Lower leg skin (tissue), 4 donors: ENCODE results near the gene GDF3. TPM values are rescaled to one million over a fixed set of nuclear protein-coding genes. Genes with fewer than 3 reads are reported as not detected.
"Not testable (repeated sequence)": the region's sequence is repeated elsewhere in the genome, so short reads cannot be mapped to it uniquely, and the experiment has no call there.

Source experiments
- DNase-seq, 2 donors: peaks; one replicate each; pipeline ENCODE4 v3.0.0-alpha.2; 2019; ENCODE audit warnings: low spot score in 2 of 2
- H3K4me3 ChIP-seq: fragments of 200-600 bp; sonication (generic); 2 replicates; pipeline ENCODE4 v1.5.1; 2017; ENCODE audit warnings: mild to moderate bottlenecking, low read depth; ENCODE audit not compliant: poor library complexity, severe bottlenecking
- CTCF ChIP-seq, 3 donors: fragments of 450-650 bp; IDR thresholded peaks; one replicate each; pipeline ENCODE4 v1.5.1; 2016; ENCODE audit warnings: antibody characterized with exemption in 3 of 3, mild to moderate bottlenecking in 3 of 3, moderate library complexity in 2 of 3
- POLR2A ChIP-seq, 2 donors: fragments of 450-650 bp; IDR thresholded peaks; one replicate each; pipeline ENCODE4 v1.6.1; 2016 to 2017; ENCODE audit warnings: antibody characterized with exemption in 2 of 2, mild to moderate bottlenecking in 1 of 2, moderate library complexity in 1 of 2
- WGBS, 2 donors: methylation state at CpG; one replicate each; pipeline ENCODE4 v1.1.5; 2018; 5-methylcytosine and 5-hydroxymethylcytosine counted together
- intact Hi-C: fragments of 100-400 bp; cut with DNase I; formaldehyde crosslinking; loops from one replicate; pipeline ENCODE4 v1.15.0; 2023; ENCODE audit warnings: low total_unique reads
- total RNA-seq, 4 donors: library from RNA; depleted of rRNA; stranded (reverse); fragments of >200 nt; gene quantifications; one replicate each; pipeline ENCODE4 v1.1.0, GENCODE V29; 2016

GDF3 gene
- total RNA-seq = not detected

- 48 to 49% methylated on average over 7 of the region's 7 CpGs for WGBS, 2 donors
- intact Hi-C loops = no loop called here
- no peak within 1 kb of the TSS for H3K4me3 ChIP-seq
- TF ChIP-seq CTCF (IDR thresholded peaks at IDR 0.05) = no peak
- no peak for TF ChIP-seq POLR2A (IDR thresholded peaks at IDR 0.05)
- peak in 1 of 2 donors; percentile 17 for DNase-seq
Measured at GRCh38 chr12:7695566-7696197, at the start of gene GDF3. Gene GDF3 (minus strand): TSS chr12:7695775. CDS start chr12:7695728, 47 bp downstream.

- no peak overlapping the region for H3K4me3 ChIP-seq
- no peak for DNase-seq
- TF ChIP-seq POLR2A (IDR thresholded peaks at IDR 0.05) (no peak), CTCF (IDR thresholded peaks at IDR 0.05) (no peak)
- intact Hi-C loops = no loop called here
- 26 to 30% methylated on average over 3 of the region's 3 CpGs for WGBS, 2 donors
Measured at GRCh38 chr12:7732993-7733392, 37.4 kb upstream of the GDF3 start.

- intact Hi-C loops = no loop called here
- WGBS, 2 donors = 19 to 22% methylated on average over 5 of the region's 5 CpGs
- no peak overlapping the region for H3K4me3 ChIP-seq
- TF ChIP-seq CTCF (IDR thresholded peaks at IDR 0.05) (no peak), POLR2A (IDR thresholded peaks at IDR 0.05) (no peak)
- DNase-seq = no peak
Measured at GRCh38 chr12:7731486-7731885, 35.9 kb upstream of the GDF3 start.

- H3K4me3 ChIP-seq, DNase-seq, intact Hi-C loops: not testable (repeated sequence)
Measured at GRCh38 chr12:7730984-7731383, 35.4 kb upstream of the GDF3 start.

GRCh38 chr12:7729746-7730145 is 34.2 kb upstream of the GDF3 start:
- WGBS, 2 donors = 37 to 39% methylated on average over 4 of the region's 4 CpGs
- intact Hi-C loops = no loop called here
- DNase-seq = no peak
- no peak overlapping the region for H3K4me3 ChIP-seq
- TF ChIP-seq POLR2A (IDR thresholded peaks at IDR 0.05) (no peak), CTCF (IDR thresholded peaks at IDR 0.05) (no peak)

- WGBS, 2 donors = 84 to 88% methylated on average over 3 of the region's 3 CpGs
- TF ChIP-seq POLR2A (IDR thresholded peaks at IDR 0.05) = no peak
- TF ChIP-seq CTCF (IDR thresholded peaks at IDR 0.05) = no peak
- intact Hi-C loops = no loop called here
- no peak overlapping the region for H3K4me3 ChIP-seq
- DNase-seq = no peak
Measured at GRCh38 chr12:7723926-7724325, 28.4 kb upstream of the GDF3 start.
